GM21825 (cell line): ENCODE results near the gene PHKA2.

Experiments
- ATAC-seq: cut with Tn5 transposase; IDR thresholded peaks from one replicate; pipeline ENCODE4 v1.9.1; 2021; ENCODE audit warnings: mild to moderate bottlenecking, moderate library complexity; ENCODE audit not compliant: unreplicated experiment

Gene PHKA2

GRCh38 chrX:18973527-18974192, 10.3 kb downstream of the PHKA2 start:
- no peak for ATAC-seq

GRCh38 chrX:18971506-18971905, 12.4 kb downstream of the PHKA2 start:
- ATAC-seq = no peak

GRCh38 chrX:18970465-18970864, 13.4 kb downstream of the PHKA2 start:
- no peak for ATAC-seq

GRCh38 chrX:18966624-18967023, 17.3 kb downstream of the PHKA2 start:
- ATAC-seq = no peak

GRCh38 chrX:18964901-18965300, 19.0 kb downstream of the PHKA2 start:
- no peak for ATAC-seq

GRCh38 chrX:18964026-18964425, 19.9 kb downstream of the PHKA2 start:
- ATAC-seq = no peak

GRCh38 chrX:18962329-18962728, 21.6 kb downstream of the PHKA2 start:
- ATAC-seq = no peak

- no peak for ATAC-seq
These were observed 22.2 kb downstream of the PHKA2 start for GRCh38 chrX:18961686-18962085.

- no peak for ATAC-seq
These were observed 27.4 kb downstream of the PHKA2 start for GRCh38 chrX:18956303-18957032.

GRCh38 chrX:18955676-18956075, 28.2 kb downstream of the PHKA2 start:
- ATAC-seq = no peak

- ATAC-seq = no peak
These were observed 32.9 kb downstream of the PHKA2 start for GRCh38 chrX:18951032-18951431.

GRCh38 chrX:18949944-18950301, 34.0 kb downstream of the PHKA2 start:
- ATAC-seq = no peak

GRCh38 chrX:18949291-18949943, 34.5 kb downstream of the PHKA2 start:
- no peak for ATAC-seq

- no peak for ATAC-seq
These were observed 37.3 kb downstream of the PHKA2 start for GRCh38 chrX:18946611-18947010.

- no peak for ATAC-seq
These were observed 37.8 kb downstream of the PHKA2 start for GRCh38 chrX:18946157-18946556.

- ATAC-seq = no peak
These were observed 38.4 kb downstream of the PHKA2 start for GRCh38 chrX:18945483-18945882.

GRCh38 chrX:18944482-18944881, 39.4 kb downstream of the PHKA2 start:
- ATAC-seq = no peak

GRCh38 chrX:18941896-18942295, 42.0 kb downstream of the PHKA2 start:
- ATAC-seq = no peak

- no peak for ATAC-seq
These were observed 45.2 kb downstream of the PHKA2 start for GRCh38 chrX:18938710-18939109.

GRCh38 chrX:18937173-18937572, 46.7 kb downstream of the PHKA2 start:
- ATAC-seq = no peak

- no peak for ATAC-seq
These were observed 48.0 kb downstream of the PHKA2 start for GRCh38 chrX:18935893-18936292.

- ATAC-seq = no peak
These were observed 49.2 kb downstream of the PHKA2 start for GRCh38 chrX:18934708-18935107.
